GM12878 (cell line): ENCODE results near the gene ASAP2. TPM values are rescaled to one million over a fixed set of nuclear protein-coding genes. Genes with fewer than 3 reads are reported as not detected.

Source experiments
- ASH2L ChIP-seq: fragments of 300-600, 200-600 bp; sonication (generic); IDR thresholded peaks from 2 replicates; pipeline ENCODE4 v1.6.1; 2017; ENCODE audit warnings: low read depth, mild to moderate bottlenecking, borderline replicate concordance
- ATF7 ChIP-seq: fragments of 450-650 bp; IDR thresholded peaks from 2 replicates; pipeline ENCODE4 v1.6.1; 2016; ENCODE audit warnings: low read depth, mild to moderate bottlenecking
- BACH1 ChIP-seq: fragments of 450-650 bp; IDR thresholded peaks from 2 replicates; pipeline ENCODE4 v1.6.1; 2017; ENCODE audit warnings: mild to moderate bottlenecking, borderline replicate concordance
- BMI1 ChIP-seq: fragments of 450-650 bp; IDR thresholded peaks from 2 replicates; pipeline ENCODE4 v1.6.1; 2016; ENCODE audit warnings: mild to moderate bottlenecking, moderate library complexity, borderline replicate concordance
- CBX5 ChIP-seq: sonication (generic); IDR thresholded peaks from 2 replicates; pipeline ENCODE4 v1.6.1; 2016; ENCODE audit warnings: low read depth, moderate library complexity, mild to moderate bottlenecking, inconsistent platforms
- EP300 ChIP-seq, 2 experiments: fragments of 150-350 bp in 1 of 2; IDR thresholded peaks; 2 replicates each; pipeline ENCODE4 v1.6.1; 2011 to 2012; ENCODE audit warnings: low read depth in 2 of 2, low read length in 2 of 2, borderline replicate concordance in 1 of 2, improper control_type of control experiment in 1 of 2, inconsistent platforms in 1 of 2; ENCODE audit not compliant: control insufficient read depth in 1 of 2
- FOS ChIP-seq: IDR thresholded peaks from 3 replicates; pipeline ENCODE4 v1.6.1; 2011; ENCODE audit warnings: borderline replicate concordance; ENCODE audit not compliant: insufficient read length; ENCODE audit errors: extremely low read depth
- IKZF2 ChIP-seq, 2 experiments: fragments of 450-650 bp; IDR thresholded peaks; 2 replicates each; pipeline ENCODE4 v1.6.1; 2017; ENCODE audit warnings: mild to moderate bottlenecking in 2 of 2, moderate library complexity in 2 of 2
- JUND ChIP-seq: IDR thresholded peaks from 2 replicates; pipeline ENCODE4 v1.6.1; 2012; ENCODE audit warnings: low read depth, mild to moderate bottlenecking, low read length, improper control_type of control experiment, moderate library complexity
- MXI1 ChIP-seq: fragments of 150-350 bp; IDR thresholded peaks from 2 replicates; pipeline ENCODE4 v1.6.1; 2011; ENCODE audit warnings: low read depth, mild to moderate bottlenecking, inconsistent platforms, low read length, improper control_type of control experiment
- NFYB ChIP-seq: IDR thresholded peaks from 2 replicates; pipeline ENCODE4 v1.6.1; 2011; ENCODE audit warnings: low read depth, mild to moderate bottlenecking, low read length, improper control_type of control experiment, moderate library complexity; ENCODE audit not compliant: insufficient read depth
- NR2F1 ChIP-seq: fragments of 450-650 bp; conservative IDR thresholded peaks from 2 replicates; pipeline ENCODE4 v1.6.1; 2017; ENCODE audit warnings: mild to moderate bottlenecking
- ZBED1 ChIP-seq: IDR thresholded peaks from 2 replicates; pipeline ENCODE4 v1.6.1; 2016; ENCODE audit warnings: borderline replicate concordance
- ZNF207 ChIP-seq: fragments of 450-650 bp; IDR thresholded peaks from 2 replicates; pipeline ENCODE4 v1.6.1; 2014; ENCODE audit warnings: antibody characterized with exemption, mild to moderate bottlenecking, borderline replicate concordance
- polyA plus RNA-seq, 11 experiments: library from polyadenylated mRNA; depleted of rRNA in 4 of 11; unstranded in 6 of 11; stranded (reverse) in 5 of 11; fragments of >200 nt; fragmentation: Nextera tagmentation in 4 of 11; fragmentation: Illumina TruSeq in 1 of 11; extraction: Ambion mirVana in 4 of 11; extraction: Trizol in 1 of 11; gene quantifications; 1 replicate in 1 of 11; 2 replicates in 10 of 11; pipeline versions ENCODE4 v1.2.1 to v1.2.3, GENCODE V29; 2011 to 2016; ENCODE audit warnings: inconsistent platforms in 2 of 11, missing spikeins in 2 of 11, low read depth in 1 of 11
- total RNA-seq, 4 experiments: library from RNA; depleted of rRNA in 3 of 4; stranded (reverse); fragments of >200 nt in 3 of 4; fragmentation: Illumina TruSeq in 1 of 4; extraction: Trizol in 1 of 4; gene quantifications; 2 replicates each; pipeline versions ENCODE4 v1.2.1 to v1.2.3, GENCODE V29; 2013 to 2021
- TF ChIP-seq, protein P1 (sequence below): fragments of 450-650 bp; IDR thresholded peaks from 2 replicates; pipeline ENCODE4 v1.6.1; 2017; ENCODE audit warnings: low read depth, mild to moderate bottlenecking, moderate library complexity
- TF ChIP-seq, protein P2 (sequence below): IDR thresholded peaks from 2 replicates; pipeline ENCODE4 v1.6.1; 2012; ENCODE audit warnings: improper control_type of control experiment, low read depth, low read length; ENCODE audit not compliant: insufficient replicate concordance
- TF ChIP-seq, protein P3 (sequence below): fragments of 450-650 bp; formaldehyde crosslinking; IDR thresholded peaks from 2 replicates; pipeline ENCODE4 v1.4.0; 2022; ENCODE audit warnings: mild to moderate bottlenecking, moderate library complexity
- TF ChIP-seq, protein P4 (sequence below): IDR thresholded peaks from 2 replicates; pipeline ENCODE4 v1.6.1; 2012; ENCODE audit warnings: low read depth, low read length, improper control_type of control experiment

The ASAP2 gene
- total and polyA plus RNA-seq, 10 of the 15 experiments (the other 5 are each of a cell fraction or from before 2014, with no cell fraction given) = 0.05 to 0.27 (median 0.07) TPM; not detected in 4

DNA sequence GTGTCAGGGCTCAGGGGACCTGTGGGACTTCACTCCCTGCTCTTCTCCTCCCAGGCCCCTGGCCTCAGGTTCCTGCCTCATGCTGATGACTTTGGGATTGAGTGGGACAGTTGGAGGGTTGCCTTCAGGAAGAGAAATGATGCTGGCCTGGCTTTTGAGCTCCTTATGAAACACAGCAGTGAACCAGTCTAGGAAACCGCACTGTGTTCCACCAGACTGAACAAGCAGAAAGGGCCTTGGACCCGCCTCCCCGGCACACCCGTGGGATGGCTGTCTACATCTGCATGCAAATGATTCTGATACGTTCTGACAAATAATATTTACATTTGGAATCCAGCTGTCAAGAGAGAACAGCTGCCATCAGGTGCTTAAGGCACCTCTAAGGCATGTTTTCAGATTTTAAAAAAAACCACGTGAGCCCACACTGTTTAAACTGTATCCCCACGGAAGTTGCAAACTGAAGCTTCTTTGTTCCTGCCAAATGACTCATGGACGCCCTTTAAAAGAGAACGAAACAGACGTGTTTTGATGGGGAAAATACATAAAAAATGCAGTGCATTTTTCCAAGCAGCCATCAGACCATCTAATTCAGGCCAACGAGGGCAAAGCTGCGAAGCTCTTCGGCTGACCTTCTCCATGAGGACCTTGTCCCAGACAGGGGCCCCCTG, 27.6 kb upstream of the ASAP2 start (continued):
- TF ChIP-seq, protein P1, sequence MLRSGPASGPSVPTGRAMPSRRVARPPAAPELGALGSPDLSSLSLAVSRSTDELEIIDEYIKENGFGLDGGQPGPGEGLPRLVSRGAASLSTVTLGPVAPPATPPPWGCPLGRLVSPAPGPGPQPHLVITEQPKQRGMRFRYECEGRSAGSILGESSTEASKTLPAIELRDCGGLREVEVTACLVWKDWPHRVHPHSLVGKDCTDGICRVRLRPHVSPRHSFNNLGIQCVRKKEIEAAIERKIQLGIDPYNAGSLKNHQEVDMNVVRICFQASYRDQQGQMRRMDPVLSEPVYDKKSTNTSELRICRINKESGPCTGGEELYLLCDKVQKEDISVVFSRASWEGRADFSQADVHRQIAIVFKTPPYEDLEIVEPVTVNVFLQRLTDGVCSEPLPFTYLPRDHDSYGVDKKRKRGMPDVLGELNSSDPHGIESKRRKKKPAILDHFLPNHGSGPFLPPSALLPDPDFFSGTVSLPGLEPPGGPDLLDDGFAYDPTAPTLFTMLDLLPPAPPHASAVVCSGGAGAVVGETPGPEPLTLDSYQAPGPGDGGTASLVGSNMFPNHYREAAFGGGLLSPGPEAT = peak; percentile 37; the same call in 1 of the 2 replicates
- peak; percentile 68 for TF ChIP-seq MXI1
- TF ChIP-seq, protein P2, sequence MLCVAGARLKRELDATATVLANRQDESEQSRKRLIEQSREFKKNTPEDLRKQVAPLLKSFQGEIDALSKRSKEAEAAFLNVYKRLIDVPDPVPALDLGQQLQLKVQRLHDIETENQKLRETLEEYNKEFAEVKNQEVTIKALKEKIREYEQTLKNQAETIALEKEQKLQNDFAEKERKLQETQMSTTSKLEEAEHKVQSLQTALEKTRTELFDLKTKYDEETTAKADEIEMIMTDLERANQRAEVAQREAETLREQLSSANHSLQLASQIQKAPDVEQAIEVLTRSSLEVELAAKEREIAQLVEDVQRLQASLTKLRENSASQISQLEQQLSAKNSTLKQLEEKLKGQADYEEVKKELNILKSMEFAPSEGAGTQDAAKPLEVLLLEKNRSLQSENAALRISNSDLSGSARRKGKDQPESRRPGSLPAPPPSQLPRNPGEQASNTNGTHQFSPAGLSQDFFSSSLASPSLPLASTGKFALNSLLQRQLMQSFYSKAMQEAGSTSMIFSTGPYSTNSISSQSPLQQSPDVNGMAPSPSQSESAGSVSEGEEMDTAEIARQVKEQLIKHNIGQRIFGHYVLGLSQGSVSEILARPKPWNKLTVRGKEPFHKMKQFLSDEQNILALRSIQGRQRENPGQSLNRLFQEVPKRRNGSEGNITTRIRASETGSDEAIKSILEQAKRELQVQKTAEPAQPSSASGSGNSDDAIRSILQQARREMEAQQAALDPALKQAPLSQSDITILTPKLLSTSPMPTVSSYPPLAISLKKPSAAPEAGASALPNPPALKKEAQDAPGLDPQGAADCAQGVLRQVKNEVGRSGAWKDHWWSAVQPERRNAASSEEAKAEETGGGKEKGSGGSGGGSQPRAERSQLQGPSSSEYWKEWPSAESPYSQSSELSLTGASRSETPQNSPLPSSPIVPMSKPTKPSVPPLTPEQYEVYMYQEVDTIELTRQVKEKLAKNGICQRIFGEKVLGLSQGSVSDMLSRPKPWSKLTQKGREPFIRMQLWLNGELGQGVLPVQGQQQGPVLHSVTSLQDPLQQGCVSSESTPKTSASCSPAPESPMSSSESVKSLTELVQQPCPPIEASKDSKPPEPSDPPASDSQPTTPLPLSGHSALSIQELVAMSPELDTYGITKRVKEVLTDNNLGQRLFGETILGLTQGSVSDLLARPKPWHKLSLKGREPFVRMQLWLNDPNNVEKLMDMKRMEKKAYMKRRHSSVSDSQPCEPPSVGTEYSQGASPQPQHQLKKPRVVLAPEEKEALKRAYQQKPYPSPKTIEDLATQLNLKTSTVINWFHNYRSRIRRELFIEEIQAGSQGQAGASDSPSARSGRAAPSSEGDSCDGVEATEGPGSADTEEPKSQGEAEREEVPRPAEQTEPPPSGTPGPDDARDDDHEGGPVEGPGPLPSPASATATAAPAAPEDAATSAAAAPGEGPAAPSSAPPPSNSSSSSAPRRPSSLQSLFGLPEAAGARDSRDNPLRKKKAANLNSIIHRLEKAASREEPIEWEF = no peak
- peak; percentile 26 to 66; a peak in 2 of 4 replicates for TF ChIP-seq EP300 (IDR thresholded peaks at IDR 0.05; ENCODE audit: borderline replicate concordance in 1 of 2, control insufficient read depth in 1 of 2, low read depth in 2 of 2, low read length in 2 of 2)
- TF ChIP-seq, protein P3, sequence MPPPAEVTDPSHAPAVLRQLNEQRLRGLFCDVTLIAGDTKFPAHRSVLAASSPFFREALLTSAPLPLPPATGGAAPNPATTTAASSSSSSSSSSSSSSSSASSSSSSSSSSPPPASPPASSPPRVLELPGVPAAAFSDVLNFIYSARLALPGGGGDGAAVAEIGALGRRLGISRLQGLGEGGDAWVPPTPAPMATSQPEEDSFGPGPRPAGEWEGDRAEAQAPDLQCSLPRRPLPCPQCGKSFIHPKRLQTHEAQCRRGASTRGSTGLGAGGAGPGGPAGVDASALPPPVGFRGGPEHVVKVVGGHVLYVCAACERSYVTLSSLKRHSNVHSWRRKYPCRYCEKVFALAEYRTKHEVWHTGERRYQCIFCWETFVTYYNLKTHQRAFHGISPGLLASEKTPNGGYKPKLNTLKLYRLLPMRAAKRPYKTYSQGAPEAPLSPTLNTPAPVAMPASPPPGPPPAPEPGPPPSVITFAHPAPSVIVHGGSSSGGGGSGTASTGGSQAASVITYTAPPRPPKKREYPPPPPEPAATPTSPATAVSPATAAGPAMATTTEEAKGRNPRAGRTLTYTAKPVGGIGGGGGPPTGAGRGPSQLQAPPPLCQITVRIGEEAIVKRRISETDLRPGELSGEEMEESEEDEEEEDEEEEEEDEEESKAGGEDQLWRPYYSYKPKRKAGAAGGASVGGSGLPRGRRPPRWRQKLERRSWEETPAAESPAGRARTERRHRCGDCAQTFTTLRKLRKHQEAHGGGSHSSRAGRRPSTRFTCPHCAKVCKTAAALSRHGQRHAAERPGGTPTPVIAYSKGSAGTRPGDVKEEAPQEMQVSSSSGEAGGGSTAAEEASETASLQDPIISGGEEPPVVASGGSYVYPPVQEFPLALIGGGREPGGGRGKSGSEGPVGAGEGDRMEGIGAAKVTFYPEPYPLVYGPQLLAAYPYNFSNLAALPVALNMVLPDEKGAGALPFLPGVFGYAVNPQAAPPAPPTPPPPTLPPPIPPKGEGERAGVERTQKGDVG (CRISPR knock-in tag) = no peak
- no peak for TF ChIP-seq CBX5
- no peak for TF ChIP-seq FOS
- no peak for TF ChIP-seq ATF7
- peak; percentile 53 to 65; a peak in 2 of 4 replicates for TF ChIP-seq IKZF2 (IDR thresholded peaks at IDR 0.05)
- no peak for TF ChIP-seq ZBED1
- no peak for TF ChIP-seq JUND
- TF ChIP-seq ZNF207 = no peak
- no peak for TF ChIP-seq BMI1
- 0 out of 2 replicates have a peak, but pooled peaks have one; percentile 20 for TF ChIP-seq NFYB
- TF ChIP-seq BACH1 = no peak
- TF ChIP-seq, protein P4, sequence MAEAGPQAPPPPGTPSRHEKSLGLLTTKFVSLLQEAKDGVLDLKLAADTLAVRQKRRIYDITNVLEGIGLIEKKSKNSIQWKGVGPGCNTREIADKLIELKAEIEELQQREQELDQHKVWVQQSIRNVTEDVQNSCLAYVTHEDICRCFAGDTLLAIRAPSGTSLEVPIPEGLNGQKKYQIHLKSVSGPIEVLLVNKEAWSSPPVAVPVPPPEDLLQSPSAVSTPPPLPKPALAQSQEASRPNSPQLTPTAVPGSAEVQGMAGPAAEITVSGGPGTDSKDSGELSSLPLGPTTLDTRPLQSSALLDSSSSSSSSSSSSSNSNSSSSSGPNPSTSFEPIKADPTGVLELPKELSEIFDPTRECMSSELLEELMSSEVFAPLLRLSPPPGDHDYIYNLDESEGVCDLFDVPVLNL = no peak
- TF ChIP-seq NR2F1 = no peak
- TF ChIP-seq ASH2L = no peak
